Activated T-cell treated with anti-CD3 and anti-CD28 coated beads, Interleukin-2, amount 50 U/mL, for 72 hours (primary cell): ENCODE data around the gene DDX17. TPM values are rescaled to one million over a fixed set of nuclear protein-coding genes. Genes with fewer than 3 reads are reported as not detected.

ENCODE experiments used
- total RNA-seq, 2 donors: library from RNA; stranded (reverse); gene quantifications; one replicate each; pipeline ENCODE4 v1.2.3, GENCODE V29; 2022

DDX17 gene
- total RNA-seq, 2 donors from 2014 or later: 374 to 431 TPM

Other genes with a start within 250 kb of the DDX17 start
- gene TMEM184B, start 233.3 kb downstream of the DDX17 start, total RNA-seq: 10 to 100 TPM; 22.9 to 27.5 TPM
- 100 to 1,000 TPM; 106 to 107 TPM for gene CSNK1E, start 188.9 kb downstream of the DDX17 start, total RNA-seq
- not detected for gene KCNJ4, start 51.1 kb downstream of the DDX17 start, total RNA-seq
- under 1 TPM; 0.31 to 0.37 TPM for gene KDELR3, start 38.2 kb downstream of the DDX17 start, total RNA-seq
- 10 to 100 TPM; 25.1 to 30.7 TPM for gene DMC1, start 63.9 kb upstream of the DDX17 start, total RNA-seq
- under 1 TPM; 0.28 to 0.34 TPM for gene FAM227A, start 150.1 kb upstream of the DDX17 start, total RNA-seq
- 10 to 100 TPM; 22.2 to 26.2 TPM for gene CBY1, start 150.3 kb upstream of the DDX17 start, total RNA-seq
- gene TOMM22, start 175.6 kb upstream of the DDX17 start, total RNA-seq: 10 to 100 TPM; 65.4 to 67.1 TPM
- 100 to 1,000 TPM; 144 to 161 TPM for gene JOSD1, start 194.6 kb upstream of the DDX17 start, total RNA-seq
- 100 to 1,000 TPM in 1 of 2 donors, 10 to 100 TPM in 1; 96.8 to 127 TPM for gene GTPBP1, start 199.6 kb upstream of the DDX17 start, total RNA-seq
- 100 to 1,000 TPM; 175 to 179 TPM for gene SUN2, start 249.7 kb upstream of the DDX17 start, total RNA-seq